K562 (cell line): Measurements from ENCODE around the gene CLTA. TPM values are rescaled to one million over a fixed set of nuclear protein-coding genes. Genes with fewer than 3 reads are reported as not detected.

Experiments used
- CBX8 ChIP-seq: fragments of 200-600 bp; sonication (generic); IDR thresholded peaks from 2 replicates; pipeline ENCODE4 v1.6.1; 2012; ENCODE audit warnings: borderline replicate concordance, mixed run types, low read depth, mild to moderate bottlenecking, moderate library complexity, mixed read lengths, low read length, control low read depth, inconsistent platforms; ENCODE audit not compliant: poor library complexity, severe bottlenecking; ENCODE audit errors: extremely low read depth
- CEBPB ChIP-seq: fragments of 450-650 bp; IDR thresholded peaks from 2 replicates; pipeline ENCODE4 v1.6.1; 2016; ENCODE audit warnings: missing genetic modification characterization, missing compliant biosample characterization
- CTBP1 ChIP-seq: fragments of 450-650 bp; IDR thresholded peaks from 2 replicates; pipeline ENCODE4 v1.6.1; 2016; ENCODE audit warnings: borderline replicate concordance
- CXXC5 ChIP-seq: fragments of 250-450 bp; sonication (Bioruptor Pico); IDR thresholded peaks from 2 replicates; pipeline ENCODE4 v1.8.0; 2022; ENCODE audit warnings: inconsistent platforms, mild to moderate bottlenecking, moderate library complexity
- DPF2 ChIP-seq: fragments of 450-650 bp; IDR thresholded peaks from 2 replicates; pipeline ENCODE4 v1.6.1; 2016
- E2F3 ChIP-seq: fragments of 250-450 bp; sonication (Bioruptor Pico); IDR thresholded peaks from 2 replicates; pipeline ENCODE4 v1.4.0; 2020; ENCODE audit warnings: mild to moderate bottlenecking
- GABPB1 ChIP-seq: sonication (generic); formaldehyde crosslinking; IDR thresholded peaks from 2 replicates; pipeline ENCODE4 v1.8.0; 2022; ENCODE audit warnings: mild to moderate bottlenecking, missing genetic modification reagents
- GABPB2 ChIP-seq: fragments of 250-450 bp; sonication (Bioruptor Pico); conservative IDR thresholded peaks from 2 replicates; pipeline ENCODE4 v1.5.1; 2021; ENCODE audit warnings: mild to moderate bottlenecking
- GTF2B ChIP-seq: IDR thresholded peaks from 2 replicates; pipeline ENCODE4 v1.6.1; 2011; ENCODE audit not compliant: insufficient read length; ENCODE audit errors: extremely low read depth
- HDAC8 ChIP-seq: fragments of 450-650 bp; IDR thresholded peaks from 2 replicates; pipeline ENCODE4 v1.6.1; 2016; ENCODE audit warnings: mild to moderate bottlenecking, missing genetic modification characterization, moderate library complexity, missing compliant biosample characterization
- KDM5B ChIP-seq: fragments of 200-600 bp; sonication (generic); IDR thresholded peaks from 2 replicates; pipeline ENCODE4 v1.6.1; 2012; ENCODE audit warnings: low read depth, mild to moderate bottlenecking, moderate library complexity, low read length, control low read depth, inconsistent platforms; ENCODE audit not compliant: insufficient replicate concordance
- L3MBTL2 ChIP-seq: fragments of 450-650 bp; IDR thresholded peaks from 2 replicates; pipeline ENCODE4 v1.6.1; 2016; ENCODE audit warnings: mild to moderate bottlenecking, moderate library complexity
- MXI1 ChIP-seq: IDR thresholded peaks from 2 replicates; pipeline ENCODE4 v1.6.1; 2011; ENCODE audit warnings: low read depth, mild to moderate bottlenecking, improper control_type of control experiment, low read length
- NBN ChIP-seq: fragments of 450-650 bp; IDR thresholded peaks from 2 replicates; pipeline ENCODE4 v1.6.1; 2016; ENCODE audit warnings: low read depth, mild to moderate bottlenecking
- NFE2 ChIP-seq: IDR thresholded peaks from 2 replicates; pipeline ENCODE4 v1.6.1; 2014; ENCODE audit warnings: antibody characterized with exemption, low read depth
- NFIX ChIP-seq: fragments of 250-450 bp; sonication (Bioruptor Pico); IDR thresholded peaks from 2 replicates; pipeline ENCODE4 v1.4.0; 2020; ENCODE audit warnings: low read depth, mild to moderate bottlenecking, moderate library complexity
- PHB ChIP-seq: fragments of 250-450 bp; sonication (Bioruptor Pico); IDR thresholded peaks from 2 replicates; pipeline ENCODE4 v1.5.0; 2021
- POLR2AphosphoS5 ChIP-seq: IDR thresholded peaks from 2 replicates; pipeline ENCODE4 v1.6.1; 2011; ENCODE audit warnings: mild to moderate bottlenecking, low read depth, low read length, moderate library complexity; ENCODE audit not compliant: control insufficient read depth, insufficient read depth
- SAP30 ChIP-seq: fragments of 200-600 bp; sonication (generic); IDR thresholded peaks from 2 replicates; pipeline ENCODE4 v1.6.1; 2012; ENCODE audit warnings: borderline replicate concordance, low read depth, mild to moderate bottlenecking, moderate library complexity, low read length, control low read depth, inconsistent platforms; ENCODE audit not compliant: insufficient read depth, poor library complexity, severe bottlenecking
- ZKSCAN8 ChIP-seq: fragments of 200-800 bp; sonication (Bioruptor generic); IDR thresholded peaks from 2 replicates; pipeline ENCODE4 v1.6.1; 2016; ENCODE audit warnings: missing genetic modification characterization, missing compliant biosample characterization
- ZNF311 ChIP-seq: fragments of 250-450 bp; sonication (Bioruptor Pico); IDR thresholded peaks from 2 replicates; pipeline ENCODE4 v1.4.0; 2020; ENCODE audit warnings: mild to moderate bottlenecking, moderate library complexity
- ZNF644 ChIP-seq: fragments of 200-800 bp; sonication (Bioruptor generic); IDR thresholded peaks from 2 replicates; pipeline ENCODE4 v1.6.1; 2016; ENCODE audit warnings: low read depth, missing genetic modification characterization, missing compliant biosample characterization
- ZNF696 ChIP-seq: fragments of 250-450 bp; sonication (Bioruptor Pico); conservative IDR thresholded peaks from 2 replicates; pipeline ENCODE4 v1.4.0; 2020; ENCODE audit warnings: mild to moderate bottlenecking, moderate library complexity
- polyA plus RNA-seq, 8 experiments: library from polyadenylated mRNA; depleted of rRNA in 4 of 8; stranded (reverse) in 5 of 8; unstranded in 3 of 8; fragments of >200 nt; fragmentation: Nextera tagmentation in 2 of 8; fragmentation: Illumina TruSeq in 1 of 8; extraction: Ambion mirVana in 2 of 8; extraction: Trizol in 1 of 8; gene quantifications; 2 replicates each; pipeline versions ENCODE4 v1.2.1 to v1.2.3, GENCODE V29; 2011 to 2014; ENCODE audit warnings: inconsistent platforms in 1 of 8, missing spikeins in 1 of 8
- total RNA-seq, 7 experiments: library from RNA; depleted of rRNA in 6 of 7; stranded (reverse); fragments of >200 nt in 6 of 7; fragmentation: Illumina TruSeq in 2 of 7; extraction: Trizol in 2 of 7; gene quantifications; 2 replicates each; pipeline versions ENCODE4 v1.2.1 to v1.2.3, GENCODE V29; 2011 to 2021; ENCODE audit warnings: low replicate concordance in 1 of 7
- TF ChIP-seq, protein P1 (sequence below): fragments of 250-450 bp; sonication (Bioruptor Pico); IDR thresholded peaks from 2 replicates; pipeline ENCODE4 v1.5.0; 2020; ENCODE audit warnings: mild to moderate bottlenecking
- TF ChIP-seq, protein P2 (sequence below): fragments of 150-350 bp; conservative IDR thresholded peaks from 2 replicates; pipeline ENCODE4 v1.6.1; 2014; ENCODE audit warnings: low read length

The CLTA gene
- total and polyA plus RNA-seq, 9 of the 15 experiments (the other 6 are each of a cell fraction or from before 2014, with no cell fraction given): 37.8 to 219 (median 144) TPM

- TF ChIP-seq, protein P1, sequence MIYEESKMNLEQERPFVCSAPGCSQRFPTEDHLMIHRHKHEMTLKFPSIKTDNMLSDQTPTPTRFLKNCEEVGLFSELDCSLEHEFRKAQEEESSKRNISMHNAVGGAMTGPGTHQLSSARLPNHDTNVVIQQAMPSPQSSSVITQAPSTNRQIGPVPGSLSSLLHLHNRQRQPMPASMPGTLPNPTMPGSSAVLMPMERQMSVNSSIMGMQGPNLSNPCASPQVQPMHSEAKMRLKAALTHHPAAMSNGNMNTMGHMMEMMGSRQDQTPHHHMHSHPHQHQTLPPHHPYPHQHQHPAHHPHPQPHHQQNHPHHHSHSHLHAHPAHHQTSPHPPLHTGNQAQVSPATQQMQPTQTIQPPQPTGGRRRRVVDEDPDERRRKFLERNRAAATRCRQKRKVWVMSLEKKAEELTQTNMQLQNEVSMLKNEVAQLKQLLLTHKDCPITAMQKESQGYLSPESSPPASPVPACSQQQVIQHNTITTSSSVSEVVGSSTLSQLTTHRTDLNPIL (CRISPR knock-in tag): no peak
- TF ChIP-seq NFIX (CRISPR knock-in tag) (no peak), DPF2 (peak; percentile 72), GTF2B (no peak), GABPB2 (no peak), PHB (no peak), CBX8 (no peak), ZNF696 (CRISPR knock-in tag) (no peak), HDAC8 (tag) (no peak), CXXC5 (no peak; the same call in 1 of the 2 replicates), CTBP1 (peak; percentile 51; the same call in 1 of the 2 replicates), POLR2AphosphoS5 (peak; percentile 68; the same call in 1 of the 2 replicates), MXI1 (no peak), E2F3 (CRISPR knock-in tag) (no peak), CEBPB (tag) (no peak), GABPB1 (CRISPR knock-in tag) (no peak), L3MBTL2 (no peak; the same call in 1 of the 2 replicates), NBN (no peak), ZNF311 (CRISPR knock-in tag) (no peak), ZNF644 (tag) (no peak), NFE2 (no peak), SAP30 (no peak), ZKSCAN8 (CRISPR knock-in tag) (no peak), KDM5B (no peak)
- TF ChIP-seq, protein P2, sequence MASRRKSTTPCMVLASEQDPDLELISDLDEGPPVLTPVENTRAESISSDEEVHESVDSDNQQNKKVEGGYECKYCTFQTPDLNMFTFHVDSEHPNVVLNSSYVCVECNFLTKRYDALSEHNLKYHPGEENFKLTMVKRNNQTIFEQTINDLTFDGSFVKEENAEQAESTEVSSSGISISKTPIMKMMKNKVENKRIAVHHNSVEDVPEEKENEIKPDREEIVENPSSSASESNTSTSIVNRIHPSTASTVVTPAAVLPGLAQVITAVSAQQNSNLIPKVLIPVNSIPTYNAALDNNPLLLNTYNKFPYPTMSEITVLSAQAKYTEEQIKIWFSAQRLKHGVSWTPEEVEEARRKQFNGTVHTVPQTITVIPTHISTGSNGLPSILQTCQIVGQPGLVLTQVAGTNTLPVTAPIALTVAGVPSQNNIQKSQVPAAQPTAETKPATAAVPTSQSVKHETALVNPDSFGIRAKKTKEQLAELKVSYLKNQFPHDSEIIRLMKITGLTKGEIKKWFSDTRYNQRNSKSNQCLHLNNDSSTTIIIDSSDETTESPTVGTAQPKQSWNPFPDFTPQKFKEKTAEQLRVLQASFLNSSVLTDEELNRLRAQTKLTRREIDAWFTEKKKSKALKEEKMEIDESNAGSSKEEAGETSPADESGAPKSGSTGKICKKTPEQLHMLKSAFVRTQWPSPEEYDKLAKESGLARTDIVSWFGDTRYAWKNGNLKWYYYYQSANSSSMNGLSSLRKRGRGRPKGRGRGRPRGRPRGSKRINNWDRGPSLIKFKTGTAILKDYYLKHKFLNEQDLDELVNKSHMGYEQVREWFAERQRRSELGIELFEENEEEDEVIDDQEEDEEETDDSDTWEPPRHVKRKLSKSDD: no peak
Measured at GRCh38 chr9:36142510-36143244, 48.0 kb upstream of the CLTA start (continued).
